Testis (tissue), 2 donors: ENCODE measurements around the gene TMEM256.

Experiments
- CTCF ChIP-seq, 3 experiments: fragments of 450-650 bp in 2 of 3; fragments of 200-600 bp in 1 of 3; sonication (generic) in 1 of 3; IDR thresholded peaks; one replicate each; pipeline ENCODE4 v1.5.1; 2016 to 2019; ENCODE audit warnings: antibody characterized with exemption in 3 of 3, mild to moderate bottlenecking in 2 of 3, moderate library complexity in 1 of 3
- POLR2A ChIP-seq: fragments of 450-650 bp; IDR thresholded peaks from one replicate; pipeline ENCODE4 v1.6.1; 2017; ENCODE audit warnings: antibody characterized with exemption, mild to moderate bottlenecking, moderate library complexity

GRCh38 chr17:7431231-7431630 is 27.3 kb upstream of the TMEM256 start:
- TF ChIP-seq CTCF (IDR thresholded peaks at IDR 0.05): no peak
- no peak for TF ChIP-seq POLR2A
